ENCODE measurements around the gene EXOC3L1. TPM values are rescaled to one million over a fixed set of nuclear protein-coding genes. Genes with fewer than 3 reads are reported as not detected.

Gene EXOC3L1
- total RNA-seq, 4 donors from 2014 or later = 1.2 to 10.9 (median 4.7) TPM

DNA sequence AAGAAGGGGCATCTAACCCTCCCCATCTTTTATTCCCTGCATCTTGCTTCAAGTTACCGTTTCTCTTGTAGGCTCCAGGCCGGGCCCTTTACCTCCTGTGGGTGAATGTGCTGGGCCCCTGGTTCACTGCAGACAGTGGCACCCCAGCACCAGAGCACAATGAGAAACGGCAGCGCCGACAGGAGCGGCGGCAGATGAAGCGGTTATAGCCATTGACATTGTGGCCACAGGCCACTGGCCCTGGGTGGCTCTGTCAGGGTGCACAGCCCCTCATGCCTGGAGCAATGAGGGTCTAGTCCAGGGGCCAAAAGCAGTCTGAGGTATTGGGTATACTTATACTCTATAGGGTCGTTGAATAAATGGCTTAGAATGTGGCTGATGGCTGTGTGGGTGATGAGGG lies 39.0 kb upstream of the EXOC3L1 start:
- Histone ChIP-seq H3K27ac (no peak overlapping the region), H3K4me1 (peaks cover 0 to 19% (median 7%) of the 10 kb centered on the region in 4 donors), H3K36me3 (peaks cover 0 to 50% (median 0%) of the 10 kb centered on the region in 3 donors), H3K4me3 (no peak overlapping the region), H3K9me3 (no peaks in the 10 kb centered on the region), H3K27me3 (no peaks in the 10 kb centered on the region)
- DNase-seq = peak in 1 of 3 donors; percentile 39
- TF ChIP-seq POLR2A (IDR thresholded peaks at IDR 0.05) = no peak
- TF ChIP-seq, protein P1, sequence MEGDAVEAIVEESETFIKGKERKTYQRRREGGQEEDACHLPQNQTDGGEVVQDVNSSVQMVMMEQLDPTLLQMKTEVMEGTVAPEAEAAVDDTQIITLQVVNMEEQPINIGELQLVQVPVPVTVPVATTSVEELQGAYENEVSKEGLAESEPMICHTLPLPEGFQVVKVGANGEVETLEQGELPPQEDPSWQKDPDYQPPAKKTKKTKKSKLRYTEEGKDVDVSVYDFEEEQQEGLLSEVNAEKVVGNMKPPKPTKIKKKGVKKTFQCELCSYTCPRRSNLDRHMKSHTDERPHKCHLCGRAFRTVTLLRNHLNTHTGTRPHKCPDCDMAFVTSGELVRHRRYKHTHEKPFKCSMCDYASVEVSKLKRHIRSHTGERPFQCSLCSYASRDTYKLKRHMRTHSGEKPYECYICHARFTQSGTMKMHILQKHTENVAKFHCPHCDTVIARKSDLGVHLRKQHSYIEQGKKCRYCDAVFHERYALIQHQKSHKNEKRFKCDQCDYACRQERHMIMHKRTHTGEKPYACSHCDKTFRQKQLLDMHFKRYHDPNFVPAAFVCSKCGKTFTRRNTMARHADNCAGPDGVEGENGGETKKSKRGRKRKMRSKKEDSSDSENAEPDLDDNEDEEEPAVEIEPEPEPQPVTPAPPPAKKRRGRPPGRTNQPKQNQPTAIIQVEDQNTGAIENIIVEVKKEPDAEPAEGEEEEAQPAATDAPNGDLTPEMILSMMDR (IDR thresholded peaks at IDR 0.05) = no peak

DNA sequence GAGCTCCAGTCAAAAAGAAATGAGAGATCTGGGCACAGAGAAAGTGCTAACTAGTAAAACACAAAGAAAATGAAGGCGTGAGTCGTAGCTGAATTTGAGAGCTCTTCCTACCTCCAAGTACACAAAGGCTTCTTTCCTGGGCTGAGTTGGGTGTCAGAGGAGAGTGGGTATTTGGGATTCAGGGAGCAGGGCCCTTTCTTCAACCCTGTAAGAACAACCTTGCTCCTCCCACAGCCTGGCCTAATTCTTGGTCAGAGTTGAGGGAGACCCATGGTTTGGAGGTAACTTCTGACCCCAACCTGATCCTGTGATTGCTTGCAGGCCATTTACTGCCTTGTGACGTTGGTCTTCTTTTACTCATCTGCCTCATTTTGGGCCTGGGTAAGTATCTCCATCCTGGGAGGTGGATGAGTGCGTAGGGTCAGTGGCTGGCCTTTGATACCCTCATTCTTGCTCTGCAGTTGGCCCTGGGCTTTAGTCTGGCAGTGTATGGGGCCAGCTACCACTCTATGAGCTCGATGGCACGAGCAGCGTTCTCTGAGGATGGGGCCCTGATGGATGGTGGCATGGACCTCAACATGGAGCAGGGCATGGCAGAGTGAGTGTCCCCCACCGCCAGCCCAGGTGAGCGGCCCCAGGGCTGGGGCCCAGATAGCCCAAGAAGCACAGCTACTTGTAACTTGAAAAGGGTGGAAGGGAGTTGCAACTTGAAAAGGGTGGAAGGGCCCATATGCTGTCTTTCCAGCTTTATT lies 38.3 kb upstream of the EXOC3L1 start:
- H3K36me3 ChIP-seq = peaks cover 0 to 43% (median 0%) of the 10 kb centered on the region in 3 donors

DNA sequence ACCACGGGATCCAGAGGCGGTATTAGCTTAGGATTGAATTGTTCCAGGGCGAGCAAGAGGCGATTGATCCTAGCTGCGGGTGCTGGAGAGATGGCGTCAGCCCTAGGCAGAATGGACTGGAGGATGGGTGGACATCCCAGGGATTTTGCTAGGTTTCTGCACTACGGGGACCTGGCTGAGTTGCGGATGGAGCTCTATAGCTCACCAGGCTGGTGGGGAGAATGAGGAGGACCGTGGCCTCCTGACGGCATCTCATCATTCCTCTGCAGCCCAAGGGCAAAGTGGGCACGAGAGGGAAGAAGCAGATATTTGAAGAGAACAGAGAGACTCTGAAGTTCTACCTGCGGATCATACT lies 37.6 kb upstream of the EXOC3L1 start:
- DNase-seq = no peak
- H3K36me3 ChIP-seq = peaks cover 0 to 41% (median 0%) of the 10 kb centered on the region in 3 donors
- peaks cover 0 to 23% (median 7%) of the 10 kb centered on the region in 4 donors for H3K4me1 ChIP-seq
- H3K9me3 ChIP-seq = no peaks in the 10 kb centered on the region
- TF ChIP-seq, protein P1 (IDR thresholded peaks at IDR 0.05) = no peak
- TF ChIP-seq POLR2A (IDR thresholded peaks at IDR 0.05) = no peak
- H3K27ac ChIP-seq = peak overlapping the region; percentile 75 to 85 (median 83)
- H3K27me3 ChIP-seq = no peaks in the 10 kb centered on the region
- peak overlapping the region; percentile 65 to 96 (median 90) for H3K4me3 ChIP-seq

More for the DNA sequence above, 38.3 kb upstream of the EXOC3L1 start:
- TF ChIP-seq, protein P1 (IDR thresholded peaks at IDR 0.05) = no peak
- no peak for TF ChIP-seq POLR2A (IDR thresholded peaks at IDR 0.05)
- H3K4me3 ChIP-seq = peak overlapping the region in 2 of 4 donors; percentile 65 to 91
- no peak overlapping the region for H3K27ac ChIP-seq
- H3K4me1 ChIP-seq = peaks cover 0 to 23% (median 7%) of the 10 kb centered on the region in 4 donors
- H3K9me3 ChIP-seq = no peaks in the 10 kb centered on the region
- no peak for DNase-seq
- no peaks in the 10 kb centered on the region for H3K27me3 ChIP-seq

DNA sequence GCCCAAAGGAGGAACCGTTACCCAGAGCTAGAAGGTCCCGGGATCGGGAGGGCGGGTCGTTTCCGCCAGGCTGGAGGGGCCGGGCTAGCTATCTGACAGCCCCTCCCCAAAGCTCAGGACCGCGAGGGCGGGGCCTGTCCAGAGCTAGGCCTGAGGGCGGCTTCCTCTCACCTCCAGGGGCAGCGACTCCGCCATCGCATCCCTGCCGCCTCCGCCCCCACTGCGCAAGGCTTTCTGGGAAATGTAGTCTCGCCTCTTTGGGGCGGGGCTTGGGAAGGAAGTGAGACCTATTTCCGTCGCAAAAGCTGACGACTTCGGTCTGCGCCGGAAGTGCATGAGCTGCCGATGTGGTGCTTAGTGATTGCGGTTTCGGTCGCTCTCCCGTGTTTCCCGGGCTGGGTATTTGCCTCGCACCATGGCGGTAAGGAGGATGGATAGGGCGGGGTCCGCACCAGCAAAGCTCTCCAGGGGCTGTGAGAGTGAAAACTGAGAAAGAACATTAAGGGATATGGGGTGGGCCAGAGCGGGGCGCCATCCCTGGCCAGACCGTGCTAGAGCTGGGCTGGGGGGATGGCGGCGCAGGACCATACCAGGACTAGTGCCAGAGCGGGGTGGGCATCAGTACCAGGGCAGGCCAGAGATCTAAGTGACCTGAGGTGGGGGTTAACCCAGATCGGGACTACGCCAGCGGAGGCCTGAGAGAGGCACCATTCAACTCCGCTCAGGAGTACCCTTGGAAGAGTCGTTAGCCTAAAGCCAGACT lies 37.0 kb upstream of the EXOC3L1 start, which contains the start of gene TMEM208:
Gene TMEM208, plus strand, starts transcription at position 327 of the 763 bp plus-strand sequence. Its CDS starts 89 bp downstream, at position 416.
- TF ChIP-seq, protein P1 (IDR thresholded peaks at IDR 0.05) = peak in 4 of 6 experiments; percentile 7 to 41 (median 24)
- TF ChIP-seq POLR2A (IDR thresholded peaks at IDR 0.05) = peak; percentile 66 to 67
- H3K9me3 ChIP-seq = no peaks in the 10 kb centered on the region
- H3K27me3 ChIP-seq = no peaks in the 10 kb centered on the region
- peak within 1 kb of the TSS; percentile 75 to 85 (median 83) for H3K27ac ChIP-seq
- peaks cover 0 to 40% (median 0%) of the 10 kb centered on the region in 3 donors for H3K36me3 ChIP-seq
- H3K4me3 ChIP-seq = peak within 1 kb of the TSS; percentile 65 to 96 (median 90)
- H3K4me1 ChIP-seq = peaks cover 0 to 23% (median 7%) of the 10 kb centered on the region in 4 donors
- peak; percentile 98 to 99 (median 98) for DNase-seq

DNA sequence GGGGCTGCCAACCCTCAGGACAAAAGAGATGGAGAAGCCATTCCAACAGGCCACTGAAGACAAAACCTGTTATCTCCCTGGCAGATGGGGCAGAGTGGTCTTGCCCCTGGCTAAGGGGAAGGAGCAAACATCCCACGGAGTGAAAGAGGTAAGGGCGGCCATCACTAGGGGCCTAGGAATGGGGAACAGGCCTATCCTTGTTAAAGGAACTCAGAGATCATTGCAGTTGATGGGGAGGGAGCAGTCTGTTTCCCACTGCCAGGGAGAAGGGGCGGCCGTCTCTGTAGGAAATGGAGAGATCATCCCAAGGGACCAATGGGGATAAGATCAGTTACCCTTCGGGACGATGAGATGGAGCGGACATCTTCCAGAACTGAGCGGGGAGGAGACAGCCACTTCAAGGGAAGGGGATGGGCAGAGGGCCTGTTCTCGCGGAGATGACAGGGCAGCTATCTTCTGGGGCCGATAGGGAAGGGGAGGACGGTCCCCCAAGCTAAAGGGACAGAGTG lies 36.4 kb upstream of the EXOC3L1 start:
- TF ChIP-seq POLR2A (IDR thresholded peaks at IDR 0.05) = no peak
- Histone ChIP-seq H3K4me1 (peaks cover 0 to 23% (median 7%) of the 10 kb centered on the region in 4 donors), H3K9me3 (no peaks in the 10 kb centered on the region), H3K27ac (peak overlapping the region; percentile 75 to 85 (median 83)), H3K4me3 (peak overlapping the region; percentile 65 to 96 (median 90)), H3K27me3 (no peaks in the 10 kb centered on the region), H3K36me3 (peaks cover 0 to 34% (median 0%) of the 10 kb centered on the region in 3 donors)
- DNase-seq = no peak
